GM18511 (cell line): ENCODE results near the gene PPTC7.
A peak's percentile ranks its signal among the peaks of the same experiment; 100 is the strongest.
"Not testable (repeated sequence)": the region's sequence is repeated elsewhere in the genome, so short reads cannot be mapped to it uniquely, and the experiment has no call there.

ENCODE experiments used
- ATAC-seq: cut with Tn5 transposase; IDR thresholded peaks from one replicate; pipeline ENCODE4 v1.9.1; 2021; ENCODE audit warnings: mild to moderate bottlenecking, moderate library complexity; ENCODE audit not compliant: unreplicated experiment

The PPTC7 gene

DNA sequence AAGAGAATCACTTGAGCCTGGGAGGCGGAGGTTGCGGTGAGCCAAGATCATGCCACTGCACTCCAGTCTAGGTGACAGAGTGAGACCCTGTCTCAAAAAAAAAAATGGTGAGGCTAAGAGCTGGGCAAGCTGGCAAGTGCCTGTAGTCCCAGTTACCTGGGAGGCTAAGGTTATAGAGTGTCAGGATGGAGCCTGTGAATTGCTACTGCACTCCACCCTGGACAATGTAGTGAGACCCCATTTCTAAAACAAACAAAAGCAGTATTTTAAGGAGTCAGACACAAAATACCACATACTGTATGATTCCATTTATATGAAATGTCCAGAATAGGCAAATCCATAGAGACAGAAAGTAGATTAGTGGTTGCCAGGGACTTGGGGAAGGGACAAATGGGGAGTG, 4.0 kb upstream of the PPTC7 start:
- ATAC-seq, result not testable (repeated sequence)

DNA sequence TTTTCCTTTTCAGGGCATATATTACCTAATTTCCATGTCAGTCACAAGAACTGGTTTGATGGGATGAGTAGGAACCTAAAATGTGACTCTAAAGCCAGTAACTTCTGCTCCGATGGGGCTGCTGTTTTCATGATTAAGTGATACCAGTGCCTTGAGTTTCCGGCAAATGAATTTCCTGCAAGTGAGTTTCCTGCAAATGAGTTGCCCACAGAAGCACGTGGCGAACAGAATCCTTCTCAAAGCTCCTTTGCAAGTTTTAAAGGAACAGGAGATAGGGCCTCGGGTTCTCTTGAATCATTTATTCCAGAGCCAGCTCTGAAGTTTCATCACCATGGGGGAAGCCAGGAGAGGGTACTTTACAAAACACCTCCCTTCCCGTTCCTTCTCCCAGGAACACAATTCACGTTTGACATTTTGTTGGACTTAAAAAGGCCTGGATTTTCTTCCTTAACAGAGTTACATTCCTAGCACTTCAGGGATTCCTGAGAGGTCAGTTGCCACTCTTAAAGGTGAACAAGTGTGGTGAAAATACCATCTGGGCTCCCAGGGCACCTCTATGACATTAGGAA, 2.2 kb upstream of the PPTC7 start:
- ATAC-seq, result no peak

DNA sequence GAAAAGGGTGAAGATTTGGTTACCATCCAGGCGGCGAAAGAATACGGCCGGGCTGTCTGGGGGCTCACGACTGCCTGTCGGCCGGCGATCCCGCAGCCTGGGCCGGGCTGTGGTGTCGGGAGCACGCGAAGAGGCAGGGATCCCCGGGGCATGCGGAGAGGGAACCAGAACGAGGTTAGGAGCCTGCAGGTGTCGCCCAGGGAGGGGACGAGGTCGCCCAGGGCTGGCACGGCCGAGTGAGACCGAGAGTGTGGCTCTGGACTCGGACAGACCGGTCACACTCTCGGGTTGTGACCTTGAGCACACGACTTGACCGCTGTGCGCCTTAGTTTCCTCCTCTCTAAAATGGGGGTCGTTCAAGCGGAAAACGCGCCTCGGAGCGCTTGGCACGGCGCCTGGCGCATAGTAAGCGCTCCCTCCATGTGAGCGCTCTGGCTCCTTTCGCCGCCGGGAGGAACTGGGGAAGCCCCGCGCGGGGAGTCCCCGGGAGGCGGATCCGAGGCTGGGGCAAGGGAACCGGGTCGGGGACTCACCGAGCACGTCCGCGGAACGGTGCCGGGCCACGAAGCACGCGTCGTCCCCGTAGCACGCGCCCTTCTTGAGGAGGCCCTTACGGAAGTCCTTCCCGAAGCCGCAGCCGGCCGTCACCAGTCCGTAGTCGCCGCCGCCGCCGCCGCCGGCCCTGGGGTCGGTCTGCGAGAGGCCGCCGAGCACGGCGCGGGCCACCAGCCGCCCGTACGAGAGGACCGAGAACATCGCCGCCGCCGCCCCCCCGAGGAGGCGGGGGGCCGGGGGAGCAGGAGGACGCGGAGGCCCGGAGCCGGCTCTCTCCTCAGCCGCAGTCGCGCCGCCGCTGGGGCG, 612 bp downstream of the PPTC7 start:
- peak; percentile 50 for ATAC-seq

DNA sequence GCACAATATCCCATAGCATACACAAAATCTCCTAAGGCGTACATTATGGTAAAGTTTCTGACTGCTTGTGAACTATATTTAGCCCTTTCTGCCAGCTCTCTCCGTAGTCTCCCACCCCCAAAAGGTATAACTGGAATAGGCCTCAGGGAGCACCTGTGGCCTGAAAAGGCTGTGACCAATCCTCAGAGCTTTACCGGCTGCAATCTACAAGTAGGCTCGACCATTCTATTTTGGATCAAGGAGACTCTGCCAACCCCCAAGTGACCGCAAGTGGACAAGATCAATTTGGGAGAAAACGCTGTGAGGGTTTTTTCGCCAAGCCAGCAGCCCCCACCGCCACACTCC, 1.2 kb downstream of the PPTC7 start:
- no peak for ATAC-seq

DNA sequence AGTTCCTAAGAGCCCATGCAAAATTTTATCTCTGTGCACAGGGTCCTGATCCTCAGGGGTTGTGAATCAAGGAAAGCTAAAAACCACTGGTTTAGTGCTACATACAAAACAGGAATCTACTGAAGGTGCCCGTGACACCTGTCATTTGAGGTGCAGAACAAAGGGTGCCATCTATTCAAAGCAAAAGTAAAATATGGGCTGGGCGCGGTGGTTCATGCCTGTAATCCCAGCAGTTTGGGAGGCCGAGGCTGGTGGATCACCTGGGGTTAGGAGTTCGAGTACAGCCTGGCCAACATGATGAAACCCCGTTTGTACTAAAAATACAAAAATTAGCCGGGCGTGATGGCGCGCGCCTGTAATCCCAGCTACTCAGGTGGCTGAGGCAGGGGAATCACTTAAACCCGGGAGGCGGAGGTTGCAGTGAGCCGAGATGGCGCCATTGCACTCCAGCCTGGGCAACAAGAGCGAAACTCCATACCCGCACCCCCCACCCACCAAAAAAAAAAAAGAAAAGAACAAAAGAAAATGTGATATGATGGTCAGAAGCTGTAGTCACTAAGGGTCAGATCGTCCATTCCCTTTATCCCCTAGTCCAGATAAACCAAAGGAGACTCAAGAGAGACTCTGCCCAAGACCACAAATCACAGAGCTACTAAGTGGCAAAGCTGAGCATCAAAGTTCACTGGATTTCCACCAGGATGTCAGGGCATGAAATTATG, 3.4 kb downstream of the PPTC7 start:
- no peak for ATAC-seq

DNA sequence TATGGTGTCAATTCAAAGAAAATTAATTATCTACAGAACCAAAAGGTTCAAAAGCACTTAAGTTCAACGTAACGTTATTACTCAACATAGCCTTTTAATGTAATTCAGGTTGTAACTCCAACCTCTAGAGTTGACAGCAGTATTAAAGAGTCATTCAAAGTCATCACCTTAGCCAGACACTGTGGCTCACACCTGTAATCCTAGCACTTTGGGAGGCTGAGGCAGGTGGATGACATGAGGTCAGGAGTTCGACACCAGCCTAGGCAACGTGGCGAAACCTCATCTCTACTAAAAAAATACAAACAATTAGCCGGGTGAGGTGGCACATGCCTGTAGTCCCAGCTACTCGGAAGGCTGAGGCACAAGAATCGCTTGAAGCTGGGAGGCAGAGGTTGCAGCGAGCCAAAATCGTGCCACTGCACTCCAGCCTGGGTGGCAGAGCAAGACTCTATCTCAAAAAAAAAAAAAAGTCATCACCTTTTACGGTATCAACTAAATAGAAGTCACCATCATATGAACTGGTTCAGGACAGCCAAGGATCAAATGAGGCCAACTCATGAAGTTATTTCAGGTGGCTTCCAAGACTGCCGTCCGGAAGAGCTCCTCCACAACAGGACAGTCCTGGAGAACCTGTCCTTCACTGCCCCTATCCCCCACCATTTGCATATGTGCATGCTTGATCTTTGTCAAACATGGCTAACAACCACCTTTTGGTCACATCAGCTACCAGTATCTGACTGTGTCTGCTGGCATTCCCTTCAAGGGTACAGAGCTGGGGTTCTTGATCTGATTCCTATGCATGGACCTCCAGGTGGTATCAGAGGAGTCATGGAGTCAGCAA, 4.2 kb downstream of the PPTC7 start:
- ATAC-seq, result no peak

DNA sequence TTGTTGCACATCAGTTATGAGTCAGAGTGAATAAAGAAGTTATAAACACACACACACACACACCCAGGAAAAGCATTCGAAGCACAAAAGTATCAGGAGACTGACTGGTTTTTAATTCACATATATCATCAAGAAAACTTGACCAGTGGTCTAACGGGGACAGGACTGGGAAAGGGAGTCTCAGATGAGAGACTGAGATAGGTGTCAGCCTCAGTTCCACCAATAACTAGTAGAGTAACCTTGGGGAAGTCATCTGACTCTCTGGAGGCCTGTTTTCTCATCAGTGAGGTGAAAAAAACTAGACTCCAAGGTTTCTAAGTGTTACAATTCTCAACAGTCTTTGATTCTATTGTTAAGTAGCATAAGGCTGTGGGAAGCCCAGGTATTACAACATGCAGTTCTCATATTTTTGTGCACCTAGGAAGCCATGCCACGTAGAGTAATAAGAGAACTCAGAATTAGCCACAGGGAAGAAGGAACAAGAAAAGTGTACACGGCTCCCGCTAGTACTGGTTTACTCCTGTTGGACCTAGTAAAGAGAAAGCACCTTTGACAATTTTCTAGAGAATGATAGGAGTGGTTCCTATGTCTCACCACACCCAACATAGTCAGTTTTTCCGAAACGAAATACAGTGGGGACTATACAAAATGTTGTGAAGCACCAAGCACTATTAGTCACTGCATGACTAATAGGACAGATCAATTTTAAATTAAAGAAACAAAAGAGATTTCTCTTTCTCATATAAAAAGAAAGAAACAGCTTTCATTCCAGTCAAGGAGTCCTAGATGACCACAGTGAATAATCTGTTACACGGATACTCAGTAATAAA, 5.0 kb downstream of the PPTC7 start:
- no peak for ATAC-seq

DNA sequence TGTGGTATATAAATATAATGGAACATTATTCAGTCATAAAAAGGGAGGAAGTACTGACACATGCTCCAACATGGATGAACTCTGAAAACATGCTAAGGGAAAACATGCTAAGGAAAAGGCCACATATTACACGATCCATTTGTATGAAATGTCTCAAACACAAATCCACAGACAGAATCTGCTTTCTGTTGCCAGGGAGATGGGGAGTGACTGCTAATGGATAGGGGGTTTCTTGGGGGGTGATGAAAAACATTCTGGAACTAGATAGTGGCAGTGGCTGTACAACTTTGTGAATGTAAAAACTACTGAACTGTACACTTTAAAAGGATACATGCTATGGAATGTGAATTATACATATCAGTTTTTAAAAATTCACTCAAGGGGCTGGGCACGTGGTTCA, 6.6 kb downstream of the PPTC7 start:
- ATAC-seq, result no peak

DNA sequence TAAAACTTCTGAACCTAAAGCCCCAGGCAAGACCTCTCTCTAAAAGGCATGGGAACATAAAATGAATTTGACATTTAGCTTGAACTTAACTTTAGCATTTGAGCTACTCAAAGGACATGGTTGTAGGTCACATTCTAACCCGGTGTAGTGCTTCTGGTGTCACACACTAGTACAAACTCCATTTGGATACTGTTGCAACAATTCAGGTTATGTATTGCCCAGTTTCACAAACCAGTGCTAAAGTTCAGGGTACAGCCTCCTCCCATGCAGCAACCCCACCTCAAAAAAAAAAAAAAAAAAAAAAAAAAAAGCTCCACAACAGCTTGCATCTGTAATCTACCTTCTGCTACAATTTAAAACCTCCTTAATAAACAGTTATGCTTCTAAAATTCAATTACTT, 7.8 kb downstream of the PPTC7 start:
- ATAC-seq, result no peak

DNA sequence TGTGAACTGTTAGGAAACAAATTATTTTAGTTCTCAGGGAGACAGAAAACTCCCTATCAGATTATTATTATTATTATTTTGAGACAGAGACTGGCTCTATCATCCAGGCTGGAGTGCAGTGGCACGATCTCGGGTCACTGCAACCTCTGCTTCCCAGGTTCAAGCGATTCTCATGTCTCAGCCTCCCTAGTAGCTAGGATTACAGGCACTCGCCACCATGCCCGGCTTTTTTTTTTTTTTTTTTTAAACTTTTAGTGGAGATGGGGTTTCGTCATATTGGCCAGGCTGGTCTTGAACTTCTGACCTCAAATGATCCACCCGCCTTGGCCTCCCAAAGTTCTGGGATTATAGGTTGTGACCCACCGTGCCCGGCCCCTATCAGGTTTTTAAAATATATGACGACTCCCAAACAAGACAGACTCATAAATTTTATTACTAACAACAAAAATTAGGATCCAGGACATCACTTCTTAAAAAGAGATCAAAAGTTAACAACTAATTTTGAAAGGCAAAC, 8.3 kb downstream of the PPTC7 start:
- not testable (repeated sequence) for ATAC-seq

DNA sequence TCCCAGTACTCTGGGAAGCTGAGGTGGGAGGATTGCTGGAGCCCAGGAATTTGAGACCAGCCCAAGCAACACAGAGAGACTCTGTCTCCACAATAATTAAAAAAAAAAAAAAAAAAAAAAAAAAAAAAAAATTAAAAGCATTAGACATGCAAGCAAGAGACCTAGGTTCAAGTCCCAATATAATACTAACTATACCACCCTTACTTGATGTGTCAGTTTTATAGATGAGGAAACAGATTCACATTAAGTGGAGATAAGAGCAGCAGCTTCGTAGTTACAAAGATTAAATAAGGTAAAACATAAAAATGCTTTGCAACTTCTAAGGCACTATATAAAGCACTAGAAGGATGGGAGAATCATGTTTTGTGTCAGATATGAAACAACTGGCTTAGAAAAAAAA, 9.1 kb downstream of the PPTC7 start:
- no peak for ATAC-seq

DNA sequence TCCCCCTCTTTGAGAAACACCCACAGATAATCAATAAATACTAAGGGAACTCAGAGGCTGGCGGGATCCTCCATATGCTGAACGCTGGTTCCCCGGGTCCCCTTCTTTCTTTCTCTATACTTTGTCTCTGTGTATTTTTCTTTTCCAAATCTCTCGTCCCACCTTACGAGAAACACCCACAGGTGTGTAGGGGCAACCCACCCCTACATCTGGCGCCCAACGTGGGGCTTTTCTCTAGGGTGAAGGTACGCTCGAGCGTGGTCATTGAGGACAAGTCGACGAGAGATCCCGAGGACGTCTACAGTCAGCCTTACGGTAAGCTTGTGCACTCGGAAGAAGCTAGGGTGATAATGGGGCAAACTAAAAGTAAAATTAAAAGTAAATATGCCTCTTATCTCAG, 12.3 kb downstream of the PPTC7 start:
- not testable (repeated sequence) for ATAC-seq

DNA sequence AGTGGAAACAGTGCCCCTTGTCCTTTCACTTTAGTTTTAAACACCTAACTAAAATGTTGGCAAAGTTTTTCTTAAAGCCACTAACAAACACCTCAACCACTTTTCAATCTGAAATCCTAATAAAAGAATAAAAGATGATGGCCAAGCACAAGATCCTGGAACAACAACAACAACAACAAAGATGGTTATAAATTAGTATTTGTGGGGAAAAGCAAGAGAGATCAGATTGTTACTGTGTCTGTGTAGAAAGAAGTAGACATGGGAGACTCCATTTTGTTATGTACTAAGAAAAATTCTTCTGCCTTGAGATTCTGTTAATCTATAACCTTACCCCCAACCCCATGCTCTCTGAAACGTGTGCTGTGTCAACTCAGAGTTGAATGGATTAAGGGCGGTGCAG, 13.3 kb downstream of the PPTC7 start:
- not testable (repeated sequence) for ATAC-seq

DNA sequence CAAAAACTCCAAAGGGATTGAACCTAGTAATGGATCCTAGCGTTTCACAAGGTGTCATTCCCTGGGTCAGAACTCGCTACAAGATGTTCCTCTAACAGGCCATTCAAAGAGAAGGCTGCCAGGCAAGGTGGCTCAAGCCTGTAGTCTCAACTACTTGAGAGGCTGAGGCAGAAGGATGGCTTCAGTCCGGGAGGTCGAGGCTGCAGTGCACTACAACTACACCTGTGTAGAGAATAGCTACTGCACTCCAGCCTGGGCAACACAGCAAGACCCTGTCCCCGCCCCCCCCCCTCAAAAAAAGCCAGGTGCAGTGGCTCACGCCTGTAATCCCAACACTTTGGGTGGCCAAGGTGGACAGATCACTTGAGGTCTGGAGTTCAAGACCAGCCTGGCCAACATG, 14.4 kb downstream of the PPTC7 start:
- ATAC-seq, result no peak

DNA sequence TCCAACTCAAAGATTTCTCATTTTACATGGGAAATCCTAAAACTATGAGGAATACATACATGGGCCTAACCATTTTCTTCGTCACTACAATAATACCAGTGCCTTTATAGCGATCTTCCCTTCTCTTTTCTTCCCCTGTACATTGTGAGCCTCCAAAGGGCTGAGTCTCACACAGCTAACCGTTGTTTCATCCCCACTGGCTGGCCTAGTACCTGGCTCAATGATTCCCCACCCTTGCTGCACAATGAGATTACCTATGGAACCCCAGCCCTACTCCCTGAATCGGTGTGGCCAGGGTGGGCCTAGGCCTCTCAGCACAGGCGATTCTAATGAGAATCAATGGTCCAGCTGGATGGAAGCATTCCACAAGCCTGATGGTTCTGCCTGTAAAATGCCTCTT, 16.1 kb downstream of the PPTC7 start:
- ATAC-seq, result no peak

DNA sequence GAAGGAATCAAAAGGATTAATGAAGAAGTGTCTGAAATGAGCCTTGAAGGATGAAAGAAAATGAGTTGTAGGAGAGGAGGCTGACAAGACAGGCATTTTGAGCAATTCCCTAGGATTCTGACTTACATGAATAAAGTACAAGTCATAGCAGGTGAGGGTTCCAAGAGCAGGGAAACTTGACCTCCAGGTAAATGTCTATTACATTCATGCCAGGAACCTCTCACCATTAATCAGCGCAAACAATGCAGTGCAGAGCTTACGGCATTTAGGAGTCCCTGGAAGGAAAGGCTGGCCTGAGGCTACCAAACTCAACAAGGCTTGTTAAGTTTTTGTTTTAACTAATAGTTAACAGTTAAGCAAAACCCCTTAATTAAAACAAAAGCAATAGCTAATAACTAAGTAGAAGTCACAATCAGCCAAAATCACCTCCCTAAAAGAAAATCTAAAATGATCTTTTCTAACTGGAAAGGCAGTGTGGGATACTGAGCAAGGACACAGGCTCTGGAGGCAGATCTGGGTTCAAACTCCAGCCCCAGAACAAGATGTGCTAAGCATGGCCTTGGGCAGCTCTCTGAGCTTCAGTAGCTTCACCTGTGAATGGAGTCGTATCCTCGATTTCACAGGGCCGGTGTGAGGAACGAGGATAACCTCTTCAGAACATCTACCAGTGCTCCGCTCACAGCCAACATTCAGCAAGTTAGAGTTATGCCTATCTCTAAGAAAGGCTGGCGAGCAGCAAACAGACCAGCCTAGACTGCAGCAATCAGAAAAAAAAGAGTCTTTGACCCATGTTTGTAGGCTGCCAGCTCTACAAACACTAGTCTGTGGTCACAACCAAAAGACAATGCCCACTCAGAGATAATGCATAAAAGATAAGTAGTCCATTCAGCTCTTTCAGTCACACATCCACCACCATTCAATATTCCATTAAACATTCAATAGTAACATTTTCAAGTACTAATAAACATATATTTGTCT, 16.9 kb downstream of the PPTC7 start:
- ATAC-seq, result no peak

DNA sequence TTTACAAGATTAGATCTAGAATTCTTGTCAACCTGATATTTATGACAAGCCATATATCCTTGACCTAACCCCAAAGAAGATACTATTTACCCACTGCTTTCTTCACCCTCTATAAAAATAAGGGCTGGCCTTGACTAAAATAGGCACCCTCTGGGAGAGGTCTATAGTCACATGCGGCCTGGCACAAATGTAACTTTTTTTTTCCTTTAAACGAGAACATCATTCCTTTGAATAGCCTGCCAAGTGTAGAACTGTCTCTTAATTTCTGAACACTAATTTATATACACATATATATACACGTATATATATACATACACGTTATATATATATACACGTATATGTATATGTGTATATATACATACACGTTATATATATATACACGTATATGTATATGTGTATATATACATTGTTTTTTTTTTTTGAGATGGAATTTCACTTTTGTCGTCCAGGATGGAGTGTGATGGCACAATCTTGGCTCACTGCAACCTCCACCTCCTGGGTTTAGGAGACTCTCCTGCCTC, 18.6 kb downstream of the PPTC7 start:
- no peak for ATAC-seq

DNA sequence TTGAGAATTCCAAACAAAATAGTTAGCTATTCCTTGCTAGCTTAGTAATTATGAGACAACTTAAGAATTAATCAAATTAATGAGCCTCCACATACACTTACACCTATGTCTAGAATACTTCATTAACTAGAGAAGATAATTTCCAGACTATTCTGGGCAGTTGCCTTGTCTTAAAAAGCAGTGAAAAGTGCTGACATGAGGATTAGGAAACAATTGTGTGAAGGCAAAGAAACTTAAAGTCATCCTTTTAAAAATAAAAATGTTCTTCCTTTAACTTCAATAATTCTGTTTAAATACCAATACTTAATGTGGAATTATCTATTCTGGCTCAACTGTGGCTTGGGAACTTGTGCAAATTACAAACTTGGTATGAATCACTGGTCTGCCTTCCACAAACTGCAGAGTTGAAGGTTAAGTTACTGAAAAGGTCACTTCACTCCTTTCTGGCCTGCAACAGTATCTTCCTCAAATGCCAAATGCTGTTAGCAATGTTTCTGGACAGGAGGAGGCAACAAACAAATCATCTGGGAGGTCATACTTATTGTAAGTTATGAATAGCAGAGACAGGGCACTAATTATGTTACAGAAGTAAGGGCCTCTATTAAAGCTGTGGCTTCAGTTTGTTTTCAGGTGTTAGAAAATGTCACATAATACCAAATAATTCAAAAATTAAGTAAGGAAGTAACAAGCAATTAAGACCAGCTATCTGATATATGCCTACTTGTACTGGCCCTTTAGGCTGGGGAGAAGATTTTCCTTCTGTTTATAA, 19.2 kb downstream of the PPTC7 start:
- ATAC-seq, result no peak
